GM23338 (cell line): ENCODE results near the gene STN1. TPM values are rescaled to one million over a fixed set of nuclear protein-coding genes. Genes with fewer than 3 reads are reported as not detected.
A peak's percentile ranks its signal among the peaks of the same experiment; 100 is the strongest.

Experiments
- ATAC-seq: fragments of 200-7000 bp; cut with Tn5 transposase; 3 replicates; pipeline ENCODE4 v1.9.1; 2020
- DNase-seq: peaks from one replicate; pipeline ENCODE4 v3.0.0-alpha.2; 2015; ENCODE audit warnings: low spot score
- H2AFZ ChIP-seq: fragments of 200-600 bp; sonication (generic); 2 replicates; pipeline ENCODE4 v1.8.0; 2016; ENCODE audit warnings: antibody characterized with exemption, mild to moderate bottlenecking, moderate library complexity
- H3F3A ChIP-seq: fragments of 200-600 bp; sonication (generic); replicated peaks from 2 replicates; pipeline ENCODE4 v1.8.0; 2017; ENCODE audit warnings: antibody characterized with exemption, mixed run types, low read depth
- H3K27ac ChIP-seq: fragments of 200-600 bp; sonication (generic); 2 replicates; pipeline ENCODE4 v1.6.1; 2016; ENCODE audit warnings: low read depth
- H3K27me3 ChIP-seq: fragments of 200-600 bp; sonication (generic); 2 replicates; pipeline ENCODE4 v1.8.0; 2016; ENCODE audit warnings: mild to moderate bottlenecking, mixed run types, moderate library complexity; ENCODE audit not compliant: insufficient read depth
- H3K36me3 ChIP-seq: fragments of 200-600 bp; sonication (generic); 2 replicates; pipeline ENCODE4 v1.8.0; 2016; ENCODE audit warnings: mild to moderate bottlenecking; ENCODE audit not compliant: insufficient read depth
- H3K4me1 ChIP-seq: fragments of 200-600 bp; sonication (generic); 2 replicates; pipeline ENCODE4 v1.8.0; 2016; ENCODE audit warnings: mild to moderate bottlenecking, moderate library complexity; ENCODE audit not compliant: insufficient read depth
- H3K4me2 ChIP-seq: fragments of 200-600 bp; sonication (generic); 2 replicates; pipeline ENCODE4 v1.7.1; 2017; ENCODE audit warnings: mixed run types
- H3K4me3 ChIP-seq: fragments of 200-600 bp; sonication (generic); 2 replicates; pipeline ENCODE4 v1.6.1; 2016; ENCODE audit warnings: mixed run types
- H3K79me2 ChIP-seq: fragments of 200-600 bp; sonication (generic); replicated peaks from 2 replicates; pipeline ENCODE4 v1.8.0; 2017; ENCODE audit warnings: mild to moderate bottlenecking; ENCODE audit not compliant: insufficient read depth
- H3K9me2 ChIP-seq: fragments of 200-600 bp; sonication (generic); 2 replicates; pipeline ENCODE4 v1.8.0; 2017; ENCODE audit not compliant: insufficient read depth
- H4K20me1 ChIP-seq: fragments of 200-600 bp; sonication (generic); replicated peaks from 2 replicates; pipeline ENCODE4 v1.8.0; 2017; ENCODE audit warnings: mild to moderate bottlenecking; ENCODE audit not compliant: insufficient read depth
- H3K27ac Mint-ChIP-seq: 2 replicates; pipeline ENCODE4 v1.8.0; 2020; ENCODE audit warnings: inconsistent platforms, mild to moderate bottlenecking, moderate library complexity, mixed read lengths
- H3K27me3 Mint-ChIP-seq: 3 replicates; pipeline ENCODE4 v1.8.0; 2022; ENCODE audit warnings: low read depth, mild to moderate bottlenecking, moderate library complexity, mixed read lengths, inconsistent platforms; ENCODE audit not compliant: insufficient read depth, poor library complexity
- H3K36me3 Mint-ChIP-seq: 3 replicates; pipeline ENCODE4 v1.8.0; 2021; ENCODE audit warnings: low read depth, mild to moderate bottlenecking, inconsistent platforms, moderate library complexity, mixed read lengths
- H3K4me1 Mint-ChIP-seq: 3 replicates; pipeline ENCODE4 v1.8.0; 2020; ENCODE audit warnings: mild to moderate bottlenecking, inconsistent platforms, mixed read lengths
- H3K4me3 Mint-ChIP-seq: 3 replicates; pipeline ENCODE4 v1.8.0; 2021; ENCODE audit warnings: moderate library complexity, mild to moderate bottlenecking, inconsistent platforms, mixed read lengths
- H3K9me3 Mint-ChIP-seq: 3 replicates; pipeline ENCODE4 v1.8.0; 2020; ENCODE audit warnings: moderate library complexity, mild to moderate bottlenecking, inconsistent platforms, mixed read lengths
- CREB1 ChIP-seq: fragments of 250-450 bp; sonication (Bioruptor Pico); IDR thresholded peaks from 2 replicates; pipeline ENCODE4 v1.5.0; 2020; ENCODE audit warnings: low read depth, mild to moderate bottlenecking, moderate library complexity
- JUNB ChIP-seq: IDR thresholded peaks from one replicate; pipeline ENCODE4 v1.6.1; 2016; ENCODE audit warnings: antibody characterized with exemption; ENCODE audit not compliant: unreplicated experiment
- STAT1 ChIP-seq: IDR thresholded peaks from one replicate; pipeline ENCODE4 v1.6.1; 2016; ENCODE audit warnings: antibody characterized with exemption; ENCODE audit not compliant: unreplicated experiment
- ZNF114 ChIP-seq: fragments of 250-450 bp; sonication (Bioruptor Pico); IDR thresholded peaks from 2 replicates; pipeline ENCODE4 v1.5.0; 2020; ENCODE audit warnings: mild to moderate bottlenecking, moderate library complexity
- ZNF331 ChIP-seq: fragments of 250-450 bp; sonication (Bioruptor Pico); IDR thresholded peaks from 2 replicates; pipeline ENCODE4 v1.5.0; 2020; ENCODE audit warnings: low read depth, mild to moderate bottlenecking, moderate library complexity
- polyA plus RNA-seq: library from polyadenylated mRNA; unstranded; fragments of >200 nt; fragmentation: Nextera tagmentation; extraction: Ambion mirVana; gene quantifications from 2 replicates; pipeline ENCODE4 v1.2.1, GENCODE V29; 2016
- total RNA-seq: library from RNA; depleted of rRNA; stranded (reverse); fragments of >200 nt; shearing (Covaris generic); gene quantifications from 2 replicates; pipeline ENCODE4 v1.2.3, GENCODE V29; 2014
- TF ChIP-seq, protein P1 (sequence below): fragments of 250-450 bp; sonication (Bioruptor Pico); IDR thresholded peaks from 2 replicates; pipeline ENCODE4 v1.5.0; 2020; ENCODE audit warnings: mild to moderate bottlenecking, moderate library complexity
- TF ChIP-seq, protein P2 (sequence below): IDR thresholded peaks from 2 replicates; pipeline ENCODE4 v1.6.1; 2016; ENCODE audit warnings: antibody characterized with exemption
- TF ChIP-seq, protein P3 (sequence below), 2 experiments: fragments of 200-600 bp in 1 of 2; sonication (generic) in 1 of 2; conservative IDR thresholded peaks; 2 replicates each; pipeline versions ENCODE4 v1.5.1 to v1.6.1; 2016 to 2017; ENCODE audit warnings: antibody characterized with exemption in 2 of 2, low read depth in 2 of 2, mild to moderate bottlenecking in 2 of 2, moderate library complexity in 1 of 2

Gene STN1
- total and polyA plus RNA-seq, 2 experiments from 2014 or later: 7.2 to 11.3 TPM

DNA sequence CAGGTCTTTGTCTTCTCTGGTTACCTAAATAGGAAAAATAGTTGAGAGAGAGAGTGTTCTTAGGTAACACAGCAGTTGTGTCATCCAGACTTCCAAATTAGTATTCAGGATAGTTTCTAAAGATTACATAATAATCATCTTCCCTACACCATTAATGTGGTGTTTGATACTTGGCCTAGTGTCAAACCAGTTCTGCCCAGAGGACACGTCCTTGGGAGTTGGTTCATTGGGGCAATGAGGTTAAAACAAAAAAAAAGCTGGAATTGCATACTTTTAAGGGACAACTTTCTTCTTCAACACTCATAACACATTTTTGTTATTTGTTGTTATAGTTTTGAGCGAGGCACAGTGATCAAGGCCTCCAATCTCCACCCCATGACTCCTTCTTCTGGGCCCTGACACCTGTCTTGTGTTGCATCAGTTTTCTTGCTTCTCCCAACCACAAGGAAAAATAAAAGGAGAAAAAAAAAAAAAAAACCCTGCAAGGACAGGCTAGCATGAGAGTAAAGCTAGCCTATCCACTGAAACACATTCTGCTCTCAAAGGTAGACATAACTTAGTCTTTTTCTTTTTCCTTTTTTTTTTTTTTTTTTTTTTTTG, 28.8 kb downstream of the STN1 start (continued):
- TF ChIP-seq, protein P1, sequence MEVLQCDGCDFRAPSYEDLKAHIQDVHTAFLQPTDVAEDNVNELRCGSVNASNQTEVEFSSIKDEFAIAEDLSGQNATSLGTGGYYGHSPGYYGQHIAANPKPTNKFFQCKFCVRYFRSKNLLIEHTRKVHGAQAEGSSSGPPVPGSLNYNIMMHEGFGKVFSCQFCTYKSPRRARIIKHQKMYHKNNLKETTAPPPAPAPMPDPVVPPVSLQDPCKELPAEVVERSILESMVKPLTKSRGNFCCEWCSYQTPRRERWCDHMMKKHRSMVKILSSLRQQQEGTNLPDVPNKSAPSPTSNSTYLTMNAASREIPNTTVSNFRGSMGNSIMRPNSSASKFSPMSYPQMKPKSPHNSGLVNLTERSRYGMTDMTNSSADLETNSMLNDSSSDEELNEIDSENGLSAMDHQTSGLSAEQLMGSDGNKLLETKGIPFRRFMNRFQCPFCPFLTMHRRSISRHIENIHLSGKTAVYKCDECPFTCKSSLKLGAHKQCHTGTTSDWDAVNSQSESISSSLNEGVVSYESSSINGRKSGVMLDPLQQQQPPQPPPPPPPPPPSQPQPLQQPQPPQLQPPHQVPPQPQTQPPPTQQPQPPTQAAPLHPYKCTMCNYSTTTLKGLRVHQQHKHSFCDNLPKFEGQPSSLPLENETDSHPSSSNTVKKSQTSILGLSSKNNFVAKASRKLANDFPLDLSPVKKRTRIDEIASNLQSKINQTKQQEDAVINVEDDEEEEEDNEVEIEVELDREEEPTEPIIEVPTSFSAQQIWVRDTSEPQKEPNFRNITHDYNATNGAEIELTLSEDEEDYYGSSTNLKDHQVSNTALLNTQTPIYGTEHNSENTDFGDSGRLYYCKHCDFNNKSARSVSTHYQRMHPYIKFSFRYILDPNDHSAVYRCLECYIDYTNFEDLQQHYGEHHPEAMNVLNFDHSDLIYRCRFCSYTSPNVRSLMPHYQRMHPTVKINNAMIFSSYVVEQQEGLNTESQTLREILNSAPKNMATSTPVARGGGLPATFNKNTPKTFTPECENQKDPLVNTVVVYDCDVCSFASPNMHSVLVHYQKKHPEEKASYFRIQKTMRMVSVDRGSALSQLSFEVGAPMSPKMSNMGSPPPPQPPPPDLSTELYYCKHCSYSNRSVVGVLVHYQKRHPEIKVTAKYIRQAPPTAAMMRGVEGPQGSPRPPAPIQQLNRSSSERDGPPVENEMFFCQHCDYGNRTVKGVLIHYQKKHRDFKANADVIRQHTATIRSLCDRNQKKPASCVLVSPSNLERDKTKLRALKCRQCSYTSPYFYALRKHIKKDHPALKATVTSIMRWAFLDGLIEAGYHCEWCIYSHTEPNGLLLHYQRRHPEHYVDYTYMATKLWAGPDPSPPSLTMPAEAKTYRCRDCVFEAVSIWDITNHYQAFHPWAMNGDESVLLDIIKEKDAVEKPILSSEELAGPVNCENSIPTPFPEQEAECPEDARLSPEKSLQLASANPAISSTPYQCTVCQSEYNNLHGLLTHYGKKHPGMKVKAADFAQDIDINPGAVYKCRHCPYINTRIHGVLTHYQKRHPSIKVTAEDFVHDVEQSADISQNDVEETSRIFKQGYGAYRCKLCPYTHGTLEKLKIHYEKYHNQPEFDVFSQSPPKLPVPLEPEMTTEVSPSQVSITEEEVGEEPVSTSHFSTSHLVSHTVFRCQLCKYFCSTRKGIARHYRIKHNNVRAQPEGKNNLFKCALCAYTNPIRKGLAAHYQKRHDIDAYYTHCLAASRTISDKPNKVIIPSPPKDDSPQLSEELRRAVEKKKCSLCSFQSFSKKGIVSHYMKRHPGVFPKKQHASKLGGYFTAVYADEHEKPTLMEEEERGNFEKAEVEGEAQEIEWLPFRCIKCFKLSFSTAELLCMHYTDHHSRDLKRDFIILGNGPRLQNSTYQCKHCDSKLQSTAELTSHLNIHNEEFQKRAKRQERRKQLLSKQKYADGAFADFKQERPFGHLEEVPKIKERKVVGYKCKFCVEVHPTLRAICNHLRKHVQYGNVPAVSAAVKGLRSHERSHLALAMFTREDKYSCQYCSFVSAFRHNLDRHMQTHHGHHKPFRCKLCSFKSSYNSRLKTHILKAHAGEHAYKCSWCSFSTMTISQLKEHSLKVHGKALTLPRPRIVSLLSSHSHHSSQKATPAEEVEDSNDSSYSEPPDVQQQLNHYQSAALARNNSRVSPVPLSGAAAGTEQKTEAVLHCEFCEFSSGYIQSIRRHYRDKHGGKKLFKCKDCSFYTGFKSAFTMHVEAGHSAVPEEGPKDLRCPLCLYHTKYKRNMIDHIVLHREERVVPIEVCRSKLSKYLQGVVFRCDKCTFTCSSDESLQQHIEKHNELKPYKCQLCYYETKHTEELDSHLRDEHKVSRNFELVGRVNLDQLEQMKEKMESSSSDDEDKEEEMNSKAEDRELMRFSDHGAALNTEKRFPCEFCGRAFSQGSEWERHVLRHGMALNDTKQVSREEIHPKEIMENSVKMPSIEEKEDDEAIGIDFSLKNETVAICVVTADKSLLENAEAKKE (CRISPR knock-in tag): no peak
- TF ChIP-seq JUNB (no peak), ZNF114 (no peak), ZNF331 (CRISPR knock-in tag) (no peak), STAT1 (no peak), CREB1 (CRISPR knock-in tag) (no peak)
- TF ChIP-seq, protein P2, sequence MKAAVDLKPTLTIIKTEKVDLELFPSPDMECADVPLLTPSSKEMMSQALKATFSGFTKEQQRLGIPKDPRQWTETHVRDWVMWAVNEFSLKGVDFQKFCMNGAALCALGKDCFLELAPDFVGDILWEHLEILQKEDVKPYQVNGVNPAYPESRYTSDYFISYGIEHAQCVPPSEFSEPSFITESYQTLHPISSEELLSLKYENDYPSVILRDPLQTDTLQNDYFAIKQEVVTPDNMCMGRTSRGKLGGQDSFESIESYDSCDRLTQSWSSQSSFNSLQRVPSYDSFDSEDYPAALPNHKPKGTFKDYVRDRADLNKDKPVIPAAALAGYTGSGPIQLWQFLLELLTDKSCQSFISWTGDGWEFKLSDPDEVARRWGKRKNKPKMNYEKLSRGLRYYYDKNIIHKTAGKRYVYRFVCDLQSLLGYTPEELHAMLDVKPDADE: no peak

DNA sequence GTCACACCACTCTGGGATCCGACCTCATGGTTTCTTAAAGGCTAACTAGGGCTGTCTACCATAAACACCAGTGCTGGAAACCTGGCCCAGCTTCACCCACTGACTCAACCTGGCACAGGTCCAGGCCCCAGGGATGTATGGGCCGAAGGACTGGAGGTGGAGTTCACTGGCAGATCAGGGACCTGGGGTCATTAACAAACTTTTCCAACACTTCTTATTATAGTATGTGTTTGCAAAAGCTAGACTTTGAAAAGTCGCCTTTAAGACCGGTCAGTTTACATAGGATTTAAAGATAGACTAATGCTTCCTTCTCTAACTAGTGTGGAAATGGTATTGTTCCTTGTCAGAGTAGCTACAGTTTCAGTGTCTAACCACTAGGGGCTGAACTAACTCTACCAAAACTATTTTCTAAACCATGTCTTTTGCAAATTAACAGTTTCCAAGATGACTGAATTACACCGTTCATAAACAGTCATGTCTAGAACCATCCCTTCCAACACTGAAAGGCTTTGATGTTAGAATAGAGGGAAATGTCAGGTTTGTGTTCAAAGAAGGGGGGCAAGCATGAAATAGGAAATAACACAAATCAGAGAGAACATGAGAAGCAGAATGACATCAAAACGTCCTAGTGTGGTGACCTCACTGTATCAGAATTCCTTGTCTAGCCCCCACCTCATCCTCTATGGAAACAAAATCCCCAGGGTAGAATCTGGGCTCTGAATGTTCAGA, 29.7 kb downstream of the STN1 start:
- no peaks in the 10 kb centered on the region for H3F3A ChIP-seq
- no peaks in the 10 kb centered on the region for H4K20me1 ChIP-seq
- no peak overlapping the region for H3K4me2 ChIP-seq
- Mint-ChIP-seq H3K27ac (no peak overlapping the region), H3K36me3 (no peaks in the 10 kb centered on the region), H3K27me3 (peaks cover 9% of the 10 kb centered on the region), H3K4me1 (peaks cover 5% of the 10 kb centered on the region), H3K4me3 (no peak overlapping the region), H3K9me3 (no peaks in the 10 kb centered on the region)
- DNase-seq (peak; percentile 58), ATAC-seq (peak; percentile 27; the same call in 1 of the 3 replicates)
- H2AFZ ChIP-seq: no peak overlapping the region
- H3K4me1 ChIP-seq: no peaks in the 10 kb centered on the region
- TF ChIP-seq, protein P3, sequence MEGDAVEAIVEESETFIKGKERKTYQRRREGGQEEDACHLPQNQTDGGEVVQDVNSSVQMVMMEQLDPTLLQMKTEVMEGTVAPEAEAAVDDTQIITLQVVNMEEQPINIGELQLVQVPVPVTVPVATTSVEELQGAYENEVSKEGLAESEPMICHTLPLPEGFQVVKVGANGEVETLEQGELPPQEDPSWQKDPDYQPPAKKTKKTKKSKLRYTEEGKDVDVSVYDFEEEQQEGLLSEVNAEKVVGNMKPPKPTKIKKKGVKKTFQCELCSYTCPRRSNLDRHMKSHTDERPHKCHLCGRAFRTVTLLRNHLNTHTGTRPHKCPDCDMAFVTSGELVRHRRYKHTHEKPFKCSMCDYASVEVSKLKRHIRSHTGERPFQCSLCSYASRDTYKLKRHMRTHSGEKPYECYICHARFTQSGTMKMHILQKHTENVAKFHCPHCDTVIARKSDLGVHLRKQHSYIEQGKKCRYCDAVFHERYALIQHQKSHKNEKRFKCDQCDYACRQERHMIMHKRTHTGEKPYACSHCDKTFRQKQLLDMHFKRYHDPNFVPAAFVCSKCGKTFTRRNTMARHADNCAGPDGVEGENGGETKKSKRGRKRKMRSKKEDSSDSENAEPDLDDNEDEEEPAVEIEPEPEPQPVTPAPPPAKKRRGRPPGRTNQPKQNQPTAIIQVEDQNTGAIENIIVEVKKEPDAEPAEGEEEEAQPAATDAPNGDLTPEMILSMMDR (conservative IDR thresholded peaks at IDR 0.05; ENCODE audit: low read depth in 2 of 2): peak; percentile 78 to 91
- TF ChIP-seq, protein P2: no peak
- 0 out of 2 replicates have a peak, but pooled peaks have one; percentile 20 for TF ChIP-seq CREB1 (CRISPR knock-in tag)
- H3K27me3 ChIP-seq: no peaks in the 10 kb centered on the region
- H3K4me3 ChIP-seq: no peak overlapping the region
- peaks cover 1% of the 10 kb centered on the region; the same call in 1 of the 2 replicates for H3K36me3 ChIP-seq
- no peak overlapping the region for H3K27ac ChIP-seq
- H3K9me2 ChIP-seq: no peaks in the 10 kb centered on the region
- H3K79me2 ChIP-seq: no peaks in the 10 kb centered on the region
